ENCODE results near the gene LMTK2.

Gene LMTK2

GRCh38 chr7:98240961-98241673, 134.5 kb downstream of the LMTK2 start:
- DNase-seq, result peak; percentile 70

- no peak for DNase-seq
Observed at GRCh38 chr7:98241674-98242241, 135.1 kb downstream of the LMTK2 start.

GRCh38 chr7:98242342-98242741, 135.7 kb downstream of the LMTK2 start:
- DNase-seq, result no peak

GRCh38 chr7:98242934-98243333, 136.3 kb downstream of the LMTK2 start:
- DNase-seq, result no peak

- DNase-seq, result no peak
Observed at GRCh38 chr7:98244871-98245270, 138.2 kb downstream of the LMTK2 start.

GRCh38 chr7:98248156-98248555, 141.5 kb downstream of the LMTK2 start:
- DNase-seq, result no peak

GRCh38 chr7:98249106-98249505, 142.4 kb downstream of the LMTK2 start:
- DNase-seq, result no peak

GRCh38 chr7:98250789-98251188, 144.1 kb downstream of the LMTK2 start:
- peak; percentile 8 for DNase-seq

- DNase-seq, result no peak
Observed at GRCh38 chr7:98251231-98251600, 144.6 kb downstream of the LMTK2 start.

- DNase-seq, result peak; percentile 95
Observed at GRCh38 chr7:98251601-98252424, 145.2 kb downstream of the LMTK2 start, which contains the start of gene TECPR1. TSS of gene TECPR1 (minus strand) at chr7:98252232. CDS start at chr7:98246146, 6,086 bp downstream.

GRCh38 chr7:98252425-98253054, 145.9 kb downstream of the LMTK2 start:
- no peak for DNase-seq

GRCh38 chr7:98254516-98254915, 147.9 kb downstream of the LMTK2 start:
- DNase-seq, result no peak

GRCh38 chr7:98254951-98255610, 148.4 kb downstream of the LMTK2 start:
- peak; percentile 62 for DNase-seq

GRCh38 chr7:98256431-98256830, 149.8 kb downstream of the LMTK2 start:
- DNase-seq, result no peak

- no peak for DNase-seq
Observed at GRCh38 chr7:98257701-98258100, 151.0 kb downstream of the LMTK2 start.

All from hematopoietic multipotent progenitor cell treated with erythropoietin and hydrocortisone succinate and interleukin-3 and kit ligand, for 6 days (in vitro differentiated cells).